HG03135 (cell line): Measurements from ENCODE around the gene RGPD6.
"Not testable (repeated sequence)": the region's sequence is repeated elsewhere in the genome, so short reads cannot be mapped to it uniquely, and the experiment has no call there.

Source experiments
- ATAC-seq: cut with Tn5 transposase; IDR thresholded peaks from one replicate; pipeline ENCODE4 v1.9.1; 2021; ENCODE audit warnings: mild to moderate bottlenecking, moderate library complexity; ENCODE audit not compliant: unreplicated experiment

The RGPD6 gene

GRCh38 chr2:110482697-110483096 lies 94.3 kb downstream of the RGPD6 start:
- not testable (repeated sequence) for ATAC-seq

- ATAC-seq, result not testable (repeated sequence)
These were observed 95.8 kb downstream of the RGPD6 start for GRCh38 chr2:110481200-110481599.

GRCh38 chr2:110480084-110480483 lies 96.9 kb downstream of the RGPD6 start:
- not testable (repeated sequence) for ATAC-seq

GRCh38 chr2:110477370-110477769 lies 99.7 kb downstream of the RGPD6 start:
- ATAC-seq, result not testable (repeated sequence)

GRCh38 chr2:110476952-110477351 lies 100.1 kb downstream of the RGPD6 start:
- not testable (repeated sequence) for ATAC-seq

GRCh38 chr2:110475627-110476359 lies 101.2 kb downstream of the RGPD6 start:
- not testable (repeated sequence) for ATAC-seq

- ATAC-seq, result peak; percentile 98
These were observed 102.1 kb downstream of the RGPD6 start for GRCh38 chr2:110474898-110475297.

- ATAC-seq, result not testable (repeated sequence)
These were observed 104.0 kb downstream of the RGPD6 start for GRCh38 chr2:110473059-110473358.

- not testable (repeated sequence) for ATAC-seq
These were observed 104.6 kb downstream of the RGPD6 start, which contains the start of gene LIMS4 for GRCh38 chr2:110472171-110473058. TSS of gene LIMS4 (minus strand) at chr2:110472816. CDS start at chr2:110472778, 38 bp downstream.

- not testable (repeated sequence) for ATAC-seq
These were observed 108.1 kb downstream of the RGPD6 start for GRCh38 chr2:110468921-110469320.

GRCh38 chr2:110465312-110465711 lies 111.7 kb downstream of the RGPD6 start:
- peak; percentile 65 for ATAC-seq
